Chondrocyte (in vitro differentiated cells): Measurements from ENCODE around the gene GTF2IRD1. TPM values are rescaled to one million over a fixed set of nuclear protein-coding genes. Genes with fewer than 3 reads are reported as not detected.

Experiments
- DNase-seq: peaks from one replicate; pipeline ENCODE4 v3.0.0; 2021; ENCODE audit warnings: mixed read lengths, low spot score
- H3K27ac Mint-ChIP-seq: one replicate; pipeline ENCODE4 v1.8.0; 2021; ENCODE audit warnings: mild to moderate bottlenecking, moderate library complexity, mixed read lengths; ENCODE audit not compliant: unreplicated experiment
- H3K27me3 Mint-ChIP-seq: 2 replicates; pipeline ENCODE4 v1.8.0; 2021; ENCODE audit warnings: low read depth, mixed read lengths
- H3K36me3 Mint-ChIP-seq: 2 replicates; pipeline ENCODE4 v1.8.0; 2021; ENCODE audit warnings: low read depth, mixed read lengths
- H3K4me1 Mint-ChIP-seq: 2 replicates; pipeline ENCODE4 v1.8.0; 2021; ENCODE audit warnings: low read depth, mild to moderate bottlenecking, mixed read lengths
- H3K4me3 Mint-ChIP-seq: one replicate; pipeline ENCODE4 v1.8.0; 2021; ENCODE audit warnings: mild to moderate bottlenecking, moderate library complexity, mixed read lengths; ENCODE audit not compliant: unreplicated experiment
- H3K9me3 Mint-ChIP-seq: 2 replicates; pipeline ENCODE4 v1.8.0; 2021; ENCODE audit warnings: low read depth, mixed read lengths
- CTCF ChIP-seq: fragments of 200-600 bp; sonication (generic); IDR thresholded peaks from 2 replicates; pipeline ENCODE4 v1.5.0; 2021; ENCODE audit warnings: antibody characterized with exemption, mild to moderate bottlenecking, moderate library complexity
- long read RNA-seq: library from polyadenylated mRNA; stranded (forward); transcript quantifications from one replicate; pipeline ENCODE4 v2.0.0, GENCODE V29; 2021
- total RNA-seq: library from RNA; stranded (reverse); gene quantifications from 3 replicates; pipeline ENCODE4 v1.2.1, GENCODE V29; 2021

GTF2IRD1 gene, protein sequence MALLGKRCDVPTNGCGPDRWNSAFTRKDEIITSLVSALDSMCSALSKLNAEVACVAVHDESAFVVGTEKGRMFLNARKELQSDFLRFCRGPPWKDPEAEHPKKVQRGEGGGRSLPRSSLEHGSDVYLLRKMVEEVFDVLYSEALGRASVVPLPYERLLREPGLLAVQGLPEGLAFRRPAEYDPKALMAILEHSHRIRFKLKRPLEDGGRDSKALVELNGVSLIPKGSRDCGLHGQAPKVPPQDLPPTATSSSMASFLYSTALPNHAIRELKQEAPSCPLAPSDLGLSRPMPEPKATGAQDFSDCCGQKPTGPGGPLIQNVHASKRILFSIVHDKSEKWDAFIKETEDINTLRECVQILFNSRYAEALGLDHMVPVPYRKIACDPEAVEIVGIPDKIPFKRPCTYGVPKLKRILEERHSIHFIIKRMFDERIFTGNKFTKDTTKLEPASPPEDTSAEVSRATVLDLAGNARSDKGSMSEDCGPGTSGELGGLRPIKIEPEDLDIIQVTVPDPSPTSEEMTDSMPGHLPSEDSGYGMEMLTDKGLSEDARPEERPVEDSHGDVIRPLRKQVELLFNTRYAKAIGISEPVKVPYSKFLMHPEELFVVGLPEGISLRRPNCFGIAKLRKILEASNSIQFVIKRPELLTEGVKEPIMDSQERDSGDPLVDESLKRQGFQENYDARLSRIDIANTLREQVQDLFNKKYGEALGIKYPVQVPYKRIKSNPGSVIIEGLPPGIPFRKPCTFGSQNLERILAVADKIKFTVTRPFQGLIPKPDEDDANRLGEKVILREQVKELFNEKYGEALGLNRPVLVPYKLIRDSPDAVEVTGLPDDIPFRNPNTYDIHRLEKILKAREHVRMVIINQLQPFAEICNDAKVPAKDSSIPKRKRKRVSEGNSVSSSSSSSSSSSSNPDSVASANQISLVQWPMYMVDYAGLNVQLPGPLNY
- 32.4 to 48.5 TPM (median 46.5 TPM) in 3 replicates for total RNA-seq
- long read RNA-seq, transcript GTF2IRD1-202 (27 exons, 3,077 nt): major isoform, 19 of 69 reads
- long read RNA-seq, transcript GTF2IRD1-201 (27 exons, 3,430 nt): minor isoform, 10 of 69 reads
- long read RNA-seq, partial matches to known transcripts: 19 of 69 reads
- long read RNA-seq, other reads (novel, unspliced or antisense): 21 of 69 reads

DNA sequence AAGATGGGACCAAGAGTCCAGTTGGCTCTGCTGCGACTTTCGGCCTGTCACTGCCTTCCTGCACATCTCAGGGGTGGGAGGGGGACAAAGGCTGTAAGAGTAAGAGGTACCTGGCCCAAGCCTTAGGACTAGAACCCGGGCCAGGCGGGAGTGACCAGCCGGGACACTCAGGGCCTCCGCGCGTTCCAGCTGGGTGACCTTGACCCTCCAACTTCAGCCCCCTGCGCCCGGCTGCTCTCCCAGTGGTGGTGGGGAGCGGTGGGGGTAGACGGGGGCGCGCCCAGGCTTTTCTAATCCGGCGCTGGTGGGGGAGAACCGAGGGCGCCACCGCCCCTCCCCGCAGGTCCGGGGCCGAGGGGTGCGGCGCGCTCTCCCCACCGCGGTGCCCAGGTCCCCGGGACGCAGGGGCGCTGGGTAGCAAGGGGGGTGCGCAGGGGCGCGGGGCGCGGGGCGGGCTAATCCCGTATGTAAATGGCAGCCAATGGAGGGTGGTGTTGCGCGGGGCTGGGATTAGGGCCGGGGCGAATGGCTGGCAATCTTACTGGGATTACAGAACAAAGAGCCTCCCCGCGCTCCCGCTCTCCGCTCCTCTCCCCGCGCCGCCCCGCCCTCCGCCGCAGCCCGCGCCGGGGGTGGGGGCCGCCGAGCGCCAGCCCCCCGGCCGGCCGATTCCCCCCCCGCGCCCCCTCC, at the start of gene GTF2IRD1:
TSS of gene GTF2IRD1 (plus strand) at position 585 of the 690 bp plus-strand sequence. CDS start 54,175 bp downstream, outside the sequence.
- no peaks in the 10 kb centered on the region for H3K36me3 Mint-ChIP-seq
- TF ChIP-seq CTCF: no peak
- peaks cover 29% of the 10 kb centered on the region for H3K4me1 Mint-ChIP-seq
- H3K27ac Mint-ChIP-seq: peak within 1 kb of the TSS; percentile 59
- no peaks in the 10 kb centered on the region for H3K9me3 Mint-ChIP-seq
- H3K4me3 Mint-ChIP-seq: peak within 1 kb of the TSS; percentile 72
- no peak for DNase-seq
- no peaks in the 10 kb centered on the region for H3K27me3 Mint-ChIP-seq

DNA sequence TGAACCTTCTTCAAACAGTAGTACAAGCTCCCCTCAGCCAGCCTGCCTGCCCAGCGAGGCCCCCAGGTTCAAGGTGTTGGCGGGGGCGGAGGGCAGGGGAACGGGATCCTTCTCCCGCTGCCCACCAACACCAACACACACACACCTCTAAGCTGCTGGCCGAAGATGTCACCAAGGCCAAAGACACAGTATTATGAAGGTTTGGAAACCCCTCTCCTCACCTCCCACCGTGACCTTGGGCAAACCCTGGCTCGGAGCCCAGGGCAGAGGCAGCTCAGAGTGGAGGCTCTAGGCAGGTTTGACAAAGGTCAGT, 49.4 kb upstream of the GTF2IRD1 start:
- Mint-ChIP-seq H3K4me1 (no peaks in the 10 kb centered on the region), H3K36me3 (peaks cover 8% of the 10 kb centered on the region), H3K9me3 (no peaks in the 10 kb centered on the region), H3K27ac (no peak overlapping the region), H3K27me3 (no peaks in the 10 kb centered on the region), H3K4me3 (no peak overlapping the region)
- no peak for TF ChIP-seq CTCF
- DNase-seq: peak; percentile 57

DNA sequence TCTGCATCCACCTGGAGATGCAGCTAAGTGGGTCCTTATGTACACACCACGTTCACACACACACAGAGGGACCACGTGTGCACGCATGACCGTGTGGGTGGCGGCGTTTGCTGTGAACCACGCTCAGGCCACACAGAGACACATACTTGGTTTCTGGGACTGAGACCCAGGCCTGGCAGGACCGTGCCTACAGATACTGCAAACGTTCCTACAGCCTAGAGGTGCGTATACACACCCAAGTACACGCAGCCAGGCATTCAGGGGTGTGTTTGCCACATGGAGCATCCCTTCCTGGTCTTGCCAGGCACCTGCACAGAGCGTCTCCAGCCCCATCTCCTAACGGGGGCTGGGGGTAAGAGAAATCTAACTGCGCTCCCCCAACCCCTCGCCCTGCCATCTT, 49.0 kb upstream of the GTF2IRD1 start:
- peak; percentile 52 for DNase-seq
- H3K36me3 Mint-ChIP-seq: peaks cover 8% of the 10 kb centered on the region

GRCh38 chr7:74405191-74405898, 48.4 kb upstream of the GTF2IRD1 start:
- no peaks in the 10 kb centered on the region for H3K9me3 Mint-ChIP-seq
- H3K27ac Mint-ChIP-seq: no peak overlapping the region
- no peaks in the 10 kb centered on the region for H3K4me1 Mint-ChIP-seq
- DNase-seq: peak; percentile 86
- TF ChIP-seq CTCF: peak; percentile 64
- no peaks in the 10 kb centered on the region for H3K27me3 Mint-ChIP-seq
- H3K36me3 Mint-ChIP-seq: peaks cover 6% of the 10 kb centered on the region
- no peak overlapping the region for H3K4me3 Mint-ChIP-seq

More for the DNA sequence above, 49.0 kb upstream of the GTF2IRD1 start:
- Mint-ChIP-seq H3K4me1 (no peaks in the 10 kb centered on the region), H3K27me3 (no peaks in the 10 kb centered on the region), H3K27ac (no peak overlapping the region), H3K9me3 (no peaks in the 10 kb centered on the region), H3K4me3 (no peak overlapping the region)
- TF ChIP-seq CTCF: no peak
